ENCODE measurements around the gene ATP6V0E2. TPM values are rescaled to one million over a fixed set of nuclear protein-coding genes. Genes with fewer than 3 reads are reported as not detected.

The ATP6V0E2 gene
- total and polyA plus RNA-seq, 4 donors = 8.6 to 34.8 (median 24.5) TPM

DNA sequence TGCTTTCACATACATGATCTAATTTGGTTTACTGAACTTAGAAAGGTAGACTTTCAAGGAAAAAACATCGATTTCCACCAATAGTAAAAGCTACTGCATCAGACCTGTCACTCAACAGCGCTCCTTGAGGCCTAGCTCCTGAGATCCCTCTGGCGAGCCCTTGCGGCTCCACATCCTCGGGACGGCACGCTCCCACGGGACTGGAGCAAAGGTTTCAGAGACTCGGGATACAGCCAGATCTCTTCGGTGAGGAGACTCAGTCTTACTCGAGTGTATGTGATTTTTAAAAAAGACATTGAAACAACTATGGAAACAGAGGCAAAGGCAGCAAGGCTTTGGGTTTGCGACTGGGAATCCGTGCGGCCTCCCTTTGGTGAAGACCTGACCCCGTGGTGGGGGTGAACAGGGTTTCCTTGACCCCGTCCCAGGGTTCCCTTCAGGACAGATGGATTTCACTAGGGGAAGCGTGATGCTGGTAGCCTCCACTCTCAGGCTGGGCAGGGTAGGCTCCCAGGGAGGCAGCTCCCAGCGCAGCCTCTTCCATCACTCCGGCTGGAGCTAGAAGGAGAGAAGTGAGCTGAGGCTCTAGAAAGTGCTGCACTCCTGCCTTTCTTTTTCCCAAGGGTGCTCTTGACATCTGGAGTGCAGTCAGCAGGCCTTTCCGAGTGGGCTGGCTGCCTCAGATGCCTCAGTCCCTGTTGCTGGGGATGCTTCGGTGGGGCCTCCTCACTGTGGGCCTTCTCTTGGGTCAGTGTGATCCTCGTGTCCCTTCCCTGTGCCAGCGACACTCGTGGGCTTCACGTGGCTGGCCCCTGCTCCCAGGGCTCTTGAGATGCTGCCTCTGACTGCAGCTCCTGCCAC, 5.8 kb upstream of the ATP6V0E2 start:
- ATAC-seq (ENCODE audit: insufficient read depth, low FRiP score) = no peak
- TF ChIP-seq CTCF (IDR thresholded peaks at IDR 0.05; ENCODE audit: control extremely low read depth, extremely low read depth) = no peak
- no peaks in the 10 kb centered on the region for H3K9me3 ChIP-seq (ENCODE audit: control insufficient read depth in 4 of 4, insufficient read depth in 3 of 4, low read length in 3 of 4)
- 88 to 91% methylated on average over 25 of the region's 25 CpGs for WGBS, 2 donors
- H3K4me1 ChIP-seq (ENCODE audit: control insufficient read depth in 5 of 5, insufficient read depth in 5 of 5, low read length in 5 of 5) = peaks cover 0 to 24% (median 10%) of the 10 kb centered on the region in 5 donors
- H3K27me3 ChIP-seq (ENCODE audit: control insufficient read depth in 3 of 3, insufficient read depth in 3 of 3, low read length in 2 of 3) = no peaks in the 10 kb centered on the region
- no peak overlapping the region for H3K9ac ChIP-seq (ENCODE audit: insufficient read depth in 1 of 2, low read length in 2 of 2)
- no peak overlapping the region for H3K4me3 ChIP-seq
- H3K27ac ChIP-seq (ENCODE audit: low read depth in 1 of 2, low read length in 1 of 2) = no peak overlapping the region
- peak in 1 of 3 donors; percentile 6 for DNase-seq
- peaks cover 0 to 10% (median 2%) of the 10 kb centered on the region in 4 donors for H3K36me3 ChIP-seq (ENCODE audit: control insufficient read depth in 4 of 4, insufficient read depth in 4 of 4, low read length in 4 of 4)

DNA sequence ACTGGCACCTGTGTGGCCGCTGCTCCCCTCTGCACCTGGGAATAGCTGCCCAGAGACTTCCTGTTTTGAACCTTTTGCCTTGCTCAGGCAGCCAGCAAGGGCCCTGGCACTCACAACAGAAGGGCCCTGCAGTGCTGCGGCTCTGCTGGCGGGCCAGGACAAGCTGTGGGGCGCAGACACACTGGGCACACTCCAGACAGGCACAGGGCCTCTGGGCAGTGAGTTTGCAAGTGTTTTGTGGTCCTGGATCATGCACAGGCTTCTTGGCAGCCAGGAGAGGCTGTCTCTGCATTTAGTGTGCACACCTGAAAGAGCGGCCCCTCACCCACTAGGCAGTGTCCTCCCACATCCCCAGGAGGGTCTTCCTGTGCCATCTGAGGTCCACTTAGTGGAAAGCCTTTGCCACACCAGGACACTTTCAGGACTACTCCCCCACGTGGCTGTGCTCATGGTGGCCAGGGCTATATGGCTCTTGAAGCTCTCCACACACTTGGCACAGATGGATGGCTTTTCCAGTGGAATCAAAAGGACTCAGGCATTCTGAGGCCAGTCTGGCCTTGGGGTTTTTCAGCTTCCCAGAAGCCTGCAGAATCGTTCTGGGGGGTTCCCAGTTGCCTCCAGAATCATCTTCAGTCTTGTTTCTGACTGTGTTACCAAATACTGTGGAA, 5.0 kb upstream of the ATP6V0E2 start:
- Histone ChIP-seq H3K36me3 (ENCODE audit: control insufficient read depth in 4 of 4, insufficient read depth in 4 of 4, low read length in 4 of 4) (peaks cover 0 to 10% (median 2%) of the 10 kb centered on the region in 4 donors), H3K9me3 (ENCODE audit: control insufficient read depth in 4 of 4, insufficient read depth in 3 of 4, low read length in 3 of 4) (no peaks in the 10 kb centered on the region), H3K4me1 (ENCODE audit: control insufficient read depth in 5 of 5, insufficient read depth in 5 of 5, low read length in 5 of 5) (peaks cover 0 to 27% (median 10%) of the 10 kb centered on the region in 5 donors), H3K27ac (ENCODE audit: low read depth in 1 of 2, low read length in 1 of 2) (no peak overlapping the region), H3K4me3 (no peak overlapping the region), H3K27me3 (ENCODE audit: control insufficient read depth in 3 of 3, insufficient read depth in 3 of 3, low read length in 2 of 3) (no peaks in the 10 kb centered on the region), H3K9ac (ENCODE audit: insufficient read depth in 1 of 2, low read length in 2 of 2) (no peak overlapping the region)
- DNase-seq (peak in 1 of 3 donors; percentile 10), ATAC-seq (ENCODE audit: insufficient read depth, low FRiP score) (no peak)
- no peak for TF ChIP-seq CTCF (IDR thresholded peaks at IDR 0.05; ENCODE audit: control extremely low read depth, extremely low read depth)
- 76 to 81% methylated on average over 7 of the region's 7 CpGs for WGBS, 2 donors

DNA sequence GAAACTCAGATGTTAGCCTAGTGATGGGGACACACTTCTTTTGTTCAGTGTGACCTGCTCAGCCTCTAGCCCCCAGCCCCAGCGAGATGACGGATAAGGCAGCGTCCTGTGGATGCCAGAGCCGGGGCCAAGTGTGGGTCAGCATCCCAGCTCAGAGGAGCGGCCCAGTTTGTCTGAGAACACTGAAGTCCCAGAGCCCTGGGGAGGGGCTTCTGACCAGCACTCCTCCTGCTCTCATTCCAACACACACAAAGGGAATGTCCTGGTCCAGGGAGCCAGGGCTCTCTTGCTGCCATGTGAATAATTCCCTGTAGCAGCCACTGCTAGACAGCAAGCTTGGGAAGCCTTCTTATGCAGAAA, 4.5 kb upstream of the ATP6V0E2 start:
- Histone ChIP-seq H3K9me3 (ENCODE audit: control insufficient read depth in 4 of 4, insufficient read depth in 3 of 4, low read length in 3 of 4) (no peaks in the 10 kb centered on the region), H3K27me3 (ENCODE audit: control insufficient read depth in 3 of 3, insufficient read depth in 3 of 3, low read length in 2 of 3) (no peaks in the 10 kb centered on the region), H3K9ac (ENCODE audit: insufficient read depth in 1 of 2, low read length in 2 of 2) (no peak overlapping the region), H3K4me3 (no peak overlapping the region), H3K4me1 (ENCODE audit: control insufficient read depth in 5 of 5, insufficient read depth in 5 of 5, low read length in 5 of 5) (peaks cover 0 to 30% (median 12%) of the 10 kb centered on the region in 5 donors), H3K27ac (ENCODE audit: low read depth in 1 of 2, low read length in 1 of 2) (no peak overlapping the region), H3K36me3 (ENCODE audit: control insufficient read depth in 4 of 4, insufficient read depth in 4 of 4, low read length in 4 of 4) (peaks cover 0 to 6% (median under 1%) of the 10 kb centered on the region in 4 donors)
- ATAC-seq (ENCODE audit: insufficient read depth, low FRiP score) (no peak), DNase-seq (no peak)
- no peak for TF ChIP-seq CTCF (IDR thresholded peaks at IDR 0.05; ENCODE audit: control extremely low read depth, extremely low read depth)
- 89 to 90% methylated on average over 5 of the region's 5 CpGs for WGBS, 2 donors

Measured in lung (tissue), 12 donors.